HCT116 (cell line): ENCODE measurements around the gene SLC12A5.

Experiments used
- EZH2 ChIP-seq: fragments of 200-600 bp; sonication (generic); IDR thresholded peaks from 2 replicates; pipeline ENCODE4 v1.6.1; 2017; ENCODE audit warnings: antibody characterized with exemption, mixed run types
- MAX ChIP-seq: IDR thresholded peaks from 2 replicates; pipeline ENCODE4 v1.6.1; 2012
- REST ChIP-seq: IDR thresholded peaks from 2 replicates; pipeline ENCODE4 v1.6.1; 2012; ENCODE audit warnings: low read depth
- SRF ChIP-seq: IDR thresholded peaks from 2 replicates; pipeline ENCODE4 v1.6.1; 2012; ENCODE audit warnings: low read depth

- TF ChIP-seq EZH2 = no peak
- no peak for TF ChIP-seq SRF
- TF ChIP-seq REST = no peak
- TF ChIP-seq MAX = no peak
Measured at GRCh38 chr20:46102940-46103339, 73.9 kb downstream of the SLC12A5 start.
